ENCODE results near the gene ZNF317.
A peak's percentile ranks its signal among the peaks of the same experiment; 100 is the strongest.
"Not testable (repeated sequence)": the region's sequence is repeated elsewhere in the genome, so short reads cannot be mapped to it uniquely, and the experiment has no call there.

The ZNF317 gene

DNA sequence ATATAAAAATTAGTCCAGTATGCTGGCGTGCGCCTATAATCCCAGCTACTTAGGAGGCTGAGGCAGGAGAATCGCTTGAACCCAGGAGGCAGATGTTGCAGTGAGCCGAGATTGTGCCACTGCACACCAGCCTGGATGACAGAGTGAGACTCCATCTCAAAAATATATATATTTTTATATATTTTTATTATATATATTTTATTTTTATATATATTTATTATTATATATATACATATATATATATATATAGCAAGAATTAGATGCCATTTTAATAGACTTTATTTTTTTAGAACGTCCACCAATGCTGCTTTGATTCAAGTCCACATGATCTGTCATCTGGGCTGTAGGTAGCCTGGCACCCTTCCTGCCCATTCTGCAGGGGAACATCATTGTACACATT is 35.1 kb downstream of the ZNF317 start:
- no peak for DNase-seq (ENCODE audit: low read depth)

DNA sequence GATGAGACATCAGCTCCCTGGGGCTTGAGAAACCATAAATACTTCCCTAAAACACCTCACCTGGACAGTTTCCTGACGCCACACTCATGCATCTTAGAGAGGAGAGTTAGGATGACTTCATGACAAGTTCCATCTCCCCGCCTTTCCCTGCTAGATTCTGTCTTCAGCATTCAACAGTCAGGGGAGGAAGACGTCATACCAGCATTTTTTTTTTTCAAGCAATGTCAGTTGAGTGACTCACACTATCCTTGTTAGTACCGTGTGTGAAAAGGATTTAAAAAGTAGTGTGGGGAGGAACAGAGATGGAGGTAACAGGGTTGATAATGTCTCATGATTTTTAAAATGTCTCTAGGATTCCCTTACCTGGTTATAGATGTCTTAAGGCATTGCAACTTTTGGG is 38.7 kb downstream of the ZNF317 start, which contains the start of gene OR7D2:
TSS of gene OR7D2 (plus strand) at position 79 of the 400 bp plus-strand sequence. CDS start 6,803 bp downstream, outside the sequence.
- no peak for DNase-seq (ENCODE audit: low read depth)

DNA sequence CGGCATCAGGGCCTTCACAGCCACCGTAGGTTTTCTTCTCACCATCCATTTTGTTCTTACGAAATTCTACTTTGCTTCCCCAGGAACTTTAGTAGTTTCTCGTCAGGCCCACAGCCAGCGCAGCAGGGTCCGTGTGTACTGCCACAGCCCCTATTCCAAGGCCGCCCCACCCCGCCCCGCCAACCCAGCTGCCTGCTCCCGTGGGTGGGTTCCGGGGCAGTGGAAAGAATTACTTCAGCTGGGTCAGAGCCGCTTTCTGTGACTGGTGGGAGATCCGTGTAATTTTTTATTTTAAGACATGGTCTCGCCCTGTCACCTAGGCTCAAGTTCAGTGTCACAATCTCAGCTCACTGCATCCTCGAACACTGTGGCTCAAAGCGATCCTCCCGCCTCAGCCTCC is 42.8 kb downstream of the ZNF317 start:
- DNase-seq (ENCODE audit: low read depth), result no peak

DNA sequence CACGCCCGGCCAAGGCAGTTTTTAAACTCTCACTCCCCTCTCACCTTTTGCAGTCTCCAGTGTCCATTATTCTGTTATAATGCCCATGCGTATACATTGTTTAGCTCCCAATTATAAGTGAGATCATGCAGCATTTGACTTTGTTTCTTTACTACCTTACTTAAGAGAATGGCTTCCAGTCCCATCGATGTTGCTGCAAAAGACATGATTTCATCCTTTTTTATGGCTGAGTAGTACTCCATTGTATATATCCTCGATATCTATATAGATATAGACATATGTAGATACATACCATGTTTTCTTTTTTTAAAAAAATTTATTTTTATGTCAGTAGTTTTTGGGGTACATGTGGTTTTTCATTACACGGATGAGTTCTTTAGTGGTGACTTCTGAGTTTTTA is 47.0 kb downstream of the ZNF317 start:
- no peak for DNase-seq (ENCODE audit: low read depth)

DNA sequence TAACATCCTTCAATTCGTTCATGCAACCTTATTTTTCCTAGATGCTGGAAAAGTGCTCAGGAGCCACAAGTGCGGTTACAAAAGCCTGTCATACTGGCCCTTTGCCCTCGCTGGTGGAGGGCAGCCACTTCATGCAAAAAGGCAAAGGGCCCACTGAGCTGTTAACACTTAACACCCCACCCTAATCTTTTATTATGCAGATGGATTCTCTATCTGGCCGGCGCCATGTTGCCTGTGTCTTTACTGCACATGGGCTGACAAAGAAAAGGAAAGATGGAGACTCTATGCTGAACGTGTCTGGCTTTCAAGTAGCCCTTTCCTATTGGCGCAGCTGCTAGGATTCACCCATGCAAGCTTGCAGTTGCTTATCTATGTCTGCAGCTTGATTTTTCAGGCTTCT is 49.3 kb downstream of the ZNF317 start:
- no peak for DNase-seq (ENCODE audit: low read depth)

DNA sequence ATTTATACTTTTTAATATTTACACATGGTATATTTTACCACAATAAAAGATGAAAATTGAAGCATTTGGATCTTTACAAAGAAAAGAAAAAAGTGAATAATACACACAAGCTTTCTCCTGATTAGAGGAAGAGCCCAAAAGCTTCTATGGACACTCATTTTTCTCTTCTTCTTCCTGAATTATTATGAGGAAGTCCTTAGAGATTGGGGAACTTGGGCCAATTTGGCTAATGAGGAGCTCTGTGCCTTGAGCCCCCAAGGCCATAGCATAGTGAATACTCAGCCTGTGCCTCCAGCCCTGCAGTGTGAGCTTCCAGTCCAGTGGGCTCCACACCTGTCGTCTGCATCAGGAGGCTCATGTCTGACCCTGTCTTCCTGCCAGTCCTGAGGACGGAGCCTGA is 57.8 kb downstream of the ZNF317 start:
- DNase-seq (ENCODE audit: low read depth), result not testable (repeated sequence)

DNA sequence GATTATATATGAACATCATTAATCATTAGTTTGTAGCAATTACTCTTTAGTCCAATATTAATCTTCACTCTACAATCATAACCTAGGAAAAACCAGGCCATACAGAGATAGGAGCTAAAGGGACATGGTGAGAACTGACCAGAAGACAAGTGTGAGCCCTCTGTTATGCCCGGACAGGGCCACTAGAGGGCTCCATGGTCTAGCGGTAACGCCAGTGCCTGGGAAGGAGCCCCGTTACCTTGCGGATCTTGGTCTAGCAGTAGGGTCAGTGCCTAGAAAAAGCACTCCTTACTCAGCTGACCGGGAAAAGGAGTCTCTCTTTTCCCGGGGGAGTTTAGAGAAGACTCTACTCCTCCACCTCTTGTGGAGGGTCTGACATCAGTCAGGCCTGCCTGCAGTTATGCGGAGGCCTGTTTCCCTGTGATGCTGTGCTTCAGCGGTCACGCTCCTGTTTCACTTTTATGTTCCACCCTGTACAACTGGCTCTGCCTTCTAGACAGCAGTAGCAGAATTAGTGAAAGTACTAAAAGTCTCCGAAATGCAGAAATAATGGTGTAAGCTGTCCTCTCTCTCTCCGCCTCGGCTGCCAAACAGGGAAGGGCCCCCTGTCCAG is 65.4 kb downstream of the ZNF317 start:
- DNase-seq (ENCODE audit: low read depth), result peak; percentile 30

All from stimulated activated CD8-positive, alpha-beta memory T cell treated with anti-CD3 and anti-CD28 coated beads, Interleukin-12 subunit alpha, Interleukin-12 subunit beta, amount 100 ng/mL, for 4 hours (primary cell).